Prostate gland (tissue), 2 donors: Measurements from ENCODE around the gene BDH2. TPM values are rescaled to one million over a fixed set of nuclear protein-coding genes. Genes with fewer than 3 reads are reported as not detected.

Experiments used
- DNase-seq: peaks from one replicate; pipeline ENCODE4 v3.0.0-alpha.2; 2019; ENCODE audit warnings: low spot score
- H3K27ac ChIP-seq, 2 donors: fragments of 200-600 bp; sonication (generic); 2 replicates each; pipeline ENCODE4 v1.5.1; 2017 to 2019
- H3K27me3 ChIP-seq: fragments of 200-600 bp; sonication (generic); replicated peaks from 2 replicates; pipeline ENCODE4 v1.5.1; 2019; ENCODE audit not compliant: insufficient read depth
- H3K36me3 ChIP-seq, 2 donors: fragments of 200-600 bp; sonication (generic); 1 replicate in 1 of 2; 2 replicates in 1 of 2; pipeline versions ENCODE4 v1.5.1 to v1.8.1; 2017 to 2019
- H3K4me1 ChIP-seq: fragments of 200-600 bp; sonication (generic); replicated peaks from 2 replicates; pipeline ENCODE4 v1.5.1; 2019
- H3K4me3 ChIP-seq, 2 donors: fragments of 200-600 bp; sonication (generic); 2 replicates each; pipeline ENCODE4 v1.5.1; 2017 to 2019
- H3K9me3 ChIP-seq: fragments of 200-600 bp; sonication (generic); 2 replicates; pipeline ENCODE4 v1.5.1; 2017
- POLR2A ChIP-seq: fragments of 450-650 bp; IDR thresholded peaks from one replicate; pipeline ENCODE4 v1.6.1; 2016; ENCODE audit warnings: antibody characterized with exemption, mild to moderate bottlenecking
- POLR2AphosphoS5 ChIP-seq: sonication (generic); formaldehyde crosslinking; IDR thresholded peaks from one replicate; pipeline ENCODE4 v1.6.1; 2017; ENCODE audit warnings: antibody characterized with exemption
- WGBS: methylation state at CpG from one replicate; pipeline ENCODE4 v1.1.5; 2018; 5-methylcytosine and 5-hydroxymethylcytosine counted together
- intact Hi-C: fragments of 100-400 bp; cut with DNase I; formaldehyde crosslinking; loops from one replicate; pipeline ENCODE4 v1.14.2; 2022
- total RNA-seq, 2 donors: library from RNA; depleted of rRNA; stranded (reverse); fragments of >200 nt; gene quantifications; one replicate each; pipeline ENCODE4 v1.1.0, GENCODE V29; 2016
- TF ChIP-seq, protein P1 (sequence below), 4 experiments: fragments of 200-600 bp in 2 of 4; fragments of 450-650 bp in 2 of 4; sonication (generic) in 2 of 4; IDR thresholded peaks; 1 replicate in 3 of 4; 2 replicates in 1 of 4; pipeline ENCODE4 v1.5.1; 2016 to 2019; ENCODE audit warnings: antibody characterized with exemption in 4 of 4, mild to moderate bottlenecking in 2 of 4, moderate library complexity in 2 of 4

The BDH2 gene
- total RNA-seq, 2 donors from 2014 or later: 41.5 to 54.1 TPM

- Histone ChIP-seq H3K4me1 (no peaks in the 10 kb centered on the region), H3K9me3 (no peaks in the 10 kb centered on the region), H3K36me3 (no peaks in the 10 kb centered on the region), H3K27ac (no peak overlapping the region), H3K4me3 (no peak overlapping the region), H3K27me3 (no peaks in the 10 kb centered on the region)
- intact Hi-C loops: no loop called here
- TF ChIP-seq POLR2A (no peak), POLR2AphosphoS5 (no peak)
- TF ChIP-seq, protein P1, sequence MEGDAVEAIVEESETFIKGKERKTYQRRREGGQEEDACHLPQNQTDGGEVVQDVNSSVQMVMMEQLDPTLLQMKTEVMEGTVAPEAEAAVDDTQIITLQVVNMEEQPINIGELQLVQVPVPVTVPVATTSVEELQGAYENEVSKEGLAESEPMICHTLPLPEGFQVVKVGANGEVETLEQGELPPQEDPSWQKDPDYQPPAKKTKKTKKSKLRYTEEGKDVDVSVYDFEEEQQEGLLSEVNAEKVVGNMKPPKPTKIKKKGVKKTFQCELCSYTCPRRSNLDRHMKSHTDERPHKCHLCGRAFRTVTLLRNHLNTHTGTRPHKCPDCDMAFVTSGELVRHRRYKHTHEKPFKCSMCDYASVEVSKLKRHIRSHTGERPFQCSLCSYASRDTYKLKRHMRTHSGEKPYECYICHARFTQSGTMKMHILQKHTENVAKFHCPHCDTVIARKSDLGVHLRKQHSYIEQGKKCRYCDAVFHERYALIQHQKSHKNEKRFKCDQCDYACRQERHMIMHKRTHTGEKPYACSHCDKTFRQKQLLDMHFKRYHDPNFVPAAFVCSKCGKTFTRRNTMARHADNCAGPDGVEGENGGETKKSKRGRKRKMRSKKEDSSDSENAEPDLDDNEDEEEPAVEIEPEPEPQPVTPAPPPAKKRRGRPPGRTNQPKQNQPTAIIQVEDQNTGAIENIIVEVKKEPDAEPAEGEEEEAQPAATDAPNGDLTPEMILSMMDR (IDR thresholded peaks at IDR 0.05): no peak
- 93% methylated on average over 4 of the region's 4 CpGs for WGBS
- DNase-seq: no peak
These were observed 8.9 kb upstream of the BDH2 start for GRCh38 chr4:103108542-103108941.

DNA sequence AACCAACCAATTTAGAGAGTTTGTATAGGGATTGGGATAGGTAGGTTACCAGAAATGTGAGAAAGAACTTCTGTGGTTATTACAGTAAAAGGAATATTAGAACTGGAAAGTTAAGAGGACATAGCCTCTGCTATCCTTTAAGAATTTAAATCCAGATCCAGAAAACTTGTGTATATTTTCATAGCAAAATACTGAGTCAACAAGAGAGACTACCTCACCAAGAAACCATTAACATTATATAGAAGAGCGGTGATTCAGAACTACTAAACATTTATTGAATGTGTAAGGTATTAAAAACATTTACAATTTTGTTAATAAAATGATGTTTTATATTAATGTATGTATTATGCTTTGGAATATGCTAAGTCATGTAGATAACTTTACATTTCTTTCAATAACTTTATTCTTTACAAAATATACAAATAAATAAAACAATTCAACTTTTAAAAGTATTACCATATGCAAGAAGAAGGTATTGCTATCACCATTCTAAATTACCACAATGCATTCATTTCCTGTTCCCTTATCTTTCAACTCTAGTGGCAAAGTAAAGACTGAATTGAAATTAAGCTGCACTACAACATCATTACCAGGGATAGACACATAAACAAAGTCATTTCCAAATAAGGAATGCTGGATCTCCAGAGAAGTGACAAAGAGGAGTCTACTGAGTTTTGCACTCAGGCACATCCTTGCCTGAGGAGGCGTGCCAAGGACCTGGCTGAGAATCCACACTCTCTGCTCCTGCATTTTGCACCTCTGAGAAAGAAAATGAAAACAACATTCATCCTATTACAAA, 6.1 kb upstream of the BDH2 start:
- Histone ChIP-seq H3K4me1 (no peaks in the 10 kb centered on the region), H3K27ac (no peak overlapping the region), H3K36me3 (no peaks in the 10 kb centered on the region), H3K9me3 (no peaks in the 10 kb centered on the region), H3K27me3 (no peaks in the 10 kb centered on the region), H3K4me3 (no peak overlapping the region)
- TF ChIP-seq POLR2AphosphoS5 (no peak), POLR2A (no peak)
- TF ChIP-seq, protein P1 (IDR thresholded peaks at IDR 0.05): no peak
- intact Hi-C loops: no loop called here
- WGBS: 90% methylated on average over 2 of the region's 2 CpGs
- no peak for DNase-seq

- no peaks in the 10 kb centered on the region for H3K4me1 ChIP-seq
- 97% methylated on average over 3 of the region's 3 CpGs for WGBS
- no peaks in the 10 kb centered on the region for H3K9me3 ChIP-seq
- no peak for DNase-seq
- no peak overlapping the region for H3K4me3 ChIP-seq
- no peaks in the 10 kb centered on the region for H3K36me3 ChIP-seq
- no peaks in the 10 kb centered on the region for H3K27me3 ChIP-seq
- intact Hi-C loops: no loop called here
- H3K27ac ChIP-seq: no peak overlapping the region
- TF ChIP-seq, protein P1 (IDR thresholded peaks at IDR 0.05): no peak
- TF ChIP-seq POLR2AphosphoS5: no peak
- TF ChIP-seq POLR2A: no peak
These were observed 5.3 kb upstream of the BDH2 start for GRCh38 chr4:103104886-103105285.

DNA sequence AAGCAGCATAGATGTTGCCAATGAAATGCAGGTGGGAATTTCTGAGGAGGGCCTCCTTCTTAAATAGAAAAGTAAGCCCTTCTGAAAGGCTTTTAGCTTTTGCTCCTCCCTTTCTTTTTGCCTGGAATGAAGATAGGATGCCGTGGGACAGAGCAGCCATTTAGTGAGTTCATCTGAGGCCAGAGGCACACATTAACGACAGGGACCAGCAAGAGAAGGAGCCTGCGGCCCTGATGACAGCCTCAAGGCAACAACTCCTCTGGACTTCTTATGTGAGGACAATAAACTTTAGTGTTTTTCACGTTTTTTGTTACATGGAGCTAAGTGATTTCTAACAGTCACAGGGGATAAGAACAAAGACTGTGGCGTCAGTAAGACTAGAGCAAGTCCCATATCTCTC, 1.1 kb upstream of the BDH2 start:
- Histone ChIP-seq H3K4me1 (no peaks in the 10 kb centered on the region), H3K9me3 (no peaks in the 10 kb centered on the region), H3K27ac (no peak overlapping the region), H3K36me3 (no peaks in the 10 kb centered on the region), H3K27me3 (no peaks in the 10 kb centered on the region), H3K4me3 (no peak overlapping the region)
- intact Hi-C loops: no loop called here
- WGBS: 58% methylated on average over 5 of the region's 5 CpGs
- TF ChIP-seq POLR2A (no peak), POLR2AphosphoS5 (no peak)
- TF ChIP-seq, protein P1 (IDR thresholded peaks at IDR 0.05): no peak
- no peak for DNase-seq
